CD4-positive, alpha-beta T cell treated with Interleukin-15 for 4 hours (primary cell): ENCODE measurements around the gene ALK.
"Not testable (repeated sequence)": the region's sequence is repeated elsewhere in the genome, so short reads cannot be mapped to it uniquely, and the experiment has no call there.

Source experiments
- DNase-seq: peaks from one replicate; pipeline ENCODE4 v3.0.0-alpha.2; 2020; ENCODE audit warnings: low spot score

Gene ALK

DNA sequence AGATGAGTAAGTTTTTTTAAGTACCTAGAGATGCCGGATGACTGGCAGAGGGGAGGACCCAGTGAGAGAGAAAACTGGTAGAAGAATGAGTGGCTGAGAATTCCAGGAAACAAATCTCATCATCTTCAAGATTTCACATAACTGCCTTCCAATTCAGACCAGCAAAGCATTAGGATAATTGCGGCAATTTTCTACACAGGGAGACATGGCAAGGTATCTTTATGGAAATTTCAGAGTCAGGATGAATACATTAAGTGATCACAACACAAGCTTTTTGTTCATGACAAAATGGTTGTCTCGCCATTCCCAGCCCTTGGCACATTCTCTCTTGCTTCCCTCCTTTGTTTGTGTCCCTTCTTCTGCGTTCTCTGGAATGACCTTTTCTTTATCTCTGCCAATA lies 82.1 kb downstream of the ALK start:
- DNase-seq, result no peak

- no peak for DNase-seq
These were observed 83.5 kb downstream of the ALK start for GRCh38 chr2:29837925-29838324.

DNA sequence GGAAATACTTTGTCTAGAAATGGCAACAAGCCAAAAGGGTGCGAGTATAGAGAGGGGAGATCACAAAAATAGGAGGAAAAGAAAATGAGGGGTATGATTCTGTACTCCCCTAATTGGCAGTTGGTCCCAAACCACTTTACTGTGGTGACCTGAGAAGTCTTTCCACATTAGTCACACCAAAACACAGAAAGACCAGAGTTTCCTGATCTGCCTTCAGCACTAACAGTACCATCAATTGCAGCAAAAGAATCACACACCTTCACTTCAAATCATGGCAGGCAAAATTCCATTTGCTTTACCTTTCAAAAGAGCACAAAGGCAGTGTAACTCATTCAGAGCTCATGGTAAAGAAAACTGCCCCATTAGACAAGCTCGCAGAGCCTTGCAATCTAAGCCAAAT lies 86.8 kb downstream of the ALK start:
- no peak for DNase-seq

DNA sequence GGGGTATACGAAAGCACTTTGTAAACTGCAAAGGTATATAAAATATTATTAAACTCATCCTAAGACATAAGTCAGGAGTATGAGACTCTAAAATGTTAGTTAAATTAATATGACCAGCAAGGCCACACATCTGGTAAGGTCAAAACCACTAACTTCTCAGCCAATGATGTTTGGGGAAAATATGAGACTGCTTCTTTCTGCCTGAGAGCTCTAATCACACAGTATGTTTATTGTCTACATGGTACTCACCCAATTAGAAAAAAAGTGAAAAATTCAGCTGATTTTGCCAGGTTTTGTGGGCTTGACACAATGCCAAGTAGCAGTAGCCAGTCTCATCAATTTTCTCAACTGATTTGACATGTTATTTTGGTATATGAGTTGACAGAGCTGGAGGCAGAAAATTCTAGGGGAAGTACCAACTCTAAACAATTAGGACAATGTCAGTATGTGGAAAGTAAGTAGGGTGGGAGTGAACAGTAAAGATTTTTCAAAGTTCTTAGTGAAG lies 87.3 kb downstream of the ALK start:
- DNase-seq, result no peak

DNA sequence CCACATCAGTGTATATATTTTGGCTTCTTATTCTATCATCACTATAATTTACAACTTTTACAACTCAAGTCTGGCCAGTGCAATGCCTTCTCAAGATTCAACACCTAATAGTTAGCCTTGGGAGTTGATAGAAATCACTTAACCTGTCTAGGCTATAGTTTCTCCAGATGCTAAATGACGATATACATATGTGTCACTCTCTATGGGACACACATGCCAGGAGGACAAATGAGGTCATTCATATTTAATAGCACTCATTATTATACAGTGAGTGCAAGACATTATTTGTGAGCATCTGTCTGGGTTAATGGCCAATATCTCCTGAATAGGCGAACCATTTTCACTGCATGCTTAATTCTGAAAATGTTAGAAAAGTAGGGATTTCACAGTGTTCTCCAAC lies 89.8 kb downstream of the ALK start:
- no peak for DNase-seq

- no peak for DNase-seq
These were observed 91.5 kb downstream of the ALK start for GRCh38 chr2:29829841-29830240.

- not testable (repeated sequence) for DNase-seq
These were observed 97.2 kb downstream of the ALK start for GRCh38 chr2:29824145-29824544.

DNA sequence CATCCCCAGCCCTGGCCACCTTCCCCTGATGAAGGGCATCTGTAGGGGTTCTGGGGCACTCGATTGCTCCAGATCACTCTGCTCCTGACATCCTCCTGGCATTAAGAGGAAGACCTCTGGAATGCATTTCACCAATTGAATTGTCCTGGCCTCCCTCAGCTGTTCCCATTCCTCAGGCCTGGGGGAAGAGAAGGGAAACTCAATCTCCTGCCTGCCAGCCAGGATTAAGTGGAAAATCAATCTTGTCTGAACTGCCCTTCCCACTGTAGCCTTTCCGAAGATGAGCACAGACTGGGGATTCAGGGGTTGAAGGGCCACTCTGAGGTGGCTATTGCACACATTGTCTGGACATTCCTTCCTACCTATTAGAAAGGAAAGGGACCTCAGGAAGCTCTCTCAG lies 99.8 kb downstream of the ALK start:
- DNase-seq, result no peak

- DNase-seq, result no peak
These were observed 101.8 kb downstream of the ALK start for GRCh38 chr2:29819570-29819969.

DNA sequence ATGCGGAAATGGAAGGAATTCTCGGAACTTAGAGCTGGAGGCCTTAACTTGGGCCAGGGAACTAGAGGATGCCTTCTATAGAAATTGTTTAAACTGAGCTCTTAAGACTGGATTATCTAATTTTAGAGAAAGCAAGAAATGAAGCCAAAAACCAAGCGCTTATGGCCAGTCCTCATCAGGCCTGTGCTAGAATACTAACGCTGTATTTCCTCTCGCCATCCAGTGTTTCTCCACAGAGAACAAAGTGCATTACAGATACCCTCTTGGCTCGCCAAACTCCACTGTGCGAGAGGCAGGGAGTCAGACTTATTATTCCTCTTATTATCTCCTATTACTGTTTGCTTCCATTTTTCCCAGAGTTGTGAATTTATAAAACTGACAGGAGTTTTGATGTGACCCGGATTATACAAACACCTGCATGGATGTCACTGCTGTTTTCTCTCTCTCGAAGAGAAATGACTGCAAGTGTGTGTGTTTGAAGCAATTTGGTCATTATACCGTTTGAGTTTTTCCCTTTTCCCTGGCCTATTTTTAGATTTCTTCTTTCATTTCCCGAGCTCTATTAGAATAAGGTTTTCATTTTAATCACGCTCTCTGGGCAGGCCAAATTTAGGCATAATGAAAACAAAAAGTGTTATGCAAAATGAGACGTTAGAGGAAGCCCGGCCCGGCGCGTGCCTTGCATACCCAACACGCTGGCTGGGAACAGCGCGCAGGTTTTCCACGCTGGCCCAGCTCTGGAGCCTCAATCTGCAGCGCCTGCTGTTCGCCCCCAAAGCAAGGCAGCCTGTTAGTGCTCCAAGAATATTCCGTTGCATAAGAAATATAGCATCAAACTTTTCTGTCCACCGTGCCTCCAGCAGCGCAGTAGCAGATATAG lies 103.3 kb downstream of the ALK start:
- DNase-seq, result no peak

DNA sequence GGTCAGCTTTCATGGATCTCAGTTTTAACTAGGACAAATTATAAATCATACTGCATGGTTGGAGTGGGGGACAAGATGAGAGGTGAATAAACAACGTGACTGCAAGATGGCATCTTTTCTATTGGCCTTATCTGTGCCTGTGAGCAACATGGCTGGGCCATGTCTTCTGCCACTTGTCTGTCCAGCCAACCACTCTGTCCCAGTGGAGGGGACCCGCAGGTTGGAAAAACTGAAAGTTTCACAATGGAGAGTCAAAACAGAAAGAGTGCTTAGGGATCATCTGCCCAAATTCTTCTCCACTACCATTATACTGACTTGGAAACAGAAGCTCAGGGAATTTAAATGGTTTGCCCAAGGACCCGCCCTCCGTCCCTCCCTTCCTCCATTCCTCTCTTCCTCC lies 104.1 kb downstream of the ALK start:
- no peak for DNase-seq

- DNase-seq, result no peak
These were observed 104.7 kb downstream of the ALK start for GRCh38 chr2:29816651-29817050.

GRCh38 chr2:29811378-29811777 lies 110.0 kb downstream of the ALK start:
- DNase-seq, result no peak

GRCh38 chr2:29810956-29811355 lies 110.4 kb downstream of the ALK start:
- DNase-seq, result no peak

GRCh38 chr2:29808321-29808720 lies 113.1 kb downstream of the ALK start:
- no peak for DNase-seq

- DNase-seq, result no peak
These were observed 114.3 kb downstream of the ALK start for GRCh38 chr2:29807082-29807481.

DNA sequence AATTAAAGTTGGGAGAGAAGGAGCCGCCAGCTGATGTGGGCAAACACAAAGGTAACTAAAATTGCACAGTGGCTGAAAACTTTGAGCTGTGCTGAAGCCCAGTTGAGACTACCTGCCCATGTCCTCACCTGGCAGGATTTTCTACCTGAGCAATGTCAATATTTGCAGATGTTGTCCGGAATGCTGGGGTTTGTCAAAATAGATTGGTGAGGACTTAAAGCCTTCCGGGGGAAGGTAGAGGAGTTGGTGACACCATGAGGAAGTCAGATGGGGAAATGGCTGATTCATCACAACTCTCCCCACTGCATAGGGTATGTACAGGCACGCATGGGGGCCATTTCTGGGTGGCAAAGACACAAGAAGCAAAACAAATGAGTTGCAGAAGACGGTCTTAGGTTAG lies 114.9 kb downstream of the ALK start:
- DNase-seq, result no peak

- DNase-seq, result no peak
These were observed 116.7 kb downstream of the ALK start for GRCh38 chr2:29804671-29805070.

GRCh38 chr2:29803537-29803936 lies 117.8 kb downstream of the ALK start:
- no peak for DNase-seq

DNA sequence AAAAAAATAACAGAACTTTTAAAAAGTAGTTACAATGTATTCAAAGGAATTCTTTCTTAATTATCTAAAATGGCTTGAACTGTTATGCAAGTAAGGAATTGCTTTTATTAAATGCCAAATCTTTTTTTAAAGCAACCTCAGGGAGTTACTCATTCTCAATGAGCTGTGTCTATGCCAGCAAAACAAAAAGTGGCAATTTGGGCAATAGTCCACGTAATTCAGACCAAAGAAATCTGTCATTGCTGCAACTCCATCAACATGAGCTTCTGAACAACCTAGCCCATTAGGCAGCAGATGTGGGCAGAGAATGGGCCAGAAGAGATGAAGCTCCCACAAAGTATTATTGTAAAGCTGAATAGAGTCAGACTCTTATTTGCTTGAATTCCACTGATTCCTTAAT lies 118.4 kb downstream of the ALK start:
- DNase-seq, result no peak

GRCh38 chr2:29799628-29800027 lies 121.8 kb downstream of the ALK start:
- DNase-seq, result no peak

- DNase-seq, result no peak
These were observed 123.5 kb downstream of the ALK start for GRCh38 chr2:29797916-29798315.

- DNase-seq, result no peak
These were observed 124.9 kb downstream of the ALK start for GRCh38 chr2:29796446-29796845.

DNA sequence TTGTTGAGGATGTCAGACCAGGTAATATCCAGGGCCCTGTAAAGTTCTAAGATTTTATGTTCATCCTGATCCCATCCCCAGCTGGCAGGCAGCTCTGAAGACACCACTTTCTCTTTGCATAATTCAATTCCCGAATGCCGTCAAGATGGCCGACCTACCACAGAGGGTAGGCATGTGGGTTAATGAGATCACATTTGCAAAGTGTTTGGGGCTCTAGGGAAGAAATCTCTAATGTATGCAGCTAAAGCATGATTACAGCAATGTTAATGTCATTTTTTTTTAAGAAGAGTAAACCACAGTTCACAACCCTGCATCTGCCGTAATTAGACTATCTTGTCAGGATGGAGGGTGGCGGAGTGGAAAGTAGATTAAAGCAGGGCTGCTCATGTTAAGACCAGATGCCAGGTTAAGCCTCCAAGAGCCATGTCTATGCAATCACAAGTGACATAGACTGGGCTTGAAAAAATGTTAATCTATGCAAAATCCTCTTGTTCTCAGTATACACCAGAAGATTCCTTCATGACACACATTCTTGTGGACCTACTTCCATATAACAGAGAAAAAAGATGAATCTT lies 131.4 kb downstream of the ALK start:
- DNase-seq, result no peak
